Measurements from ENCODE around the gene CROT. TPM values are rescaled to one million over a fixed set of nuclear protein-coding genes. Genes with fewer than 3 reads are reported as not detected.
A peak's percentile ranks its signal among the peaks of the same experiment; 100 is the strongest.

Gene CROT
- total RNA-seq, 4 donors from 2014 or later: 3.6 to 16.3 (median 7.9) TPM

DNA sequence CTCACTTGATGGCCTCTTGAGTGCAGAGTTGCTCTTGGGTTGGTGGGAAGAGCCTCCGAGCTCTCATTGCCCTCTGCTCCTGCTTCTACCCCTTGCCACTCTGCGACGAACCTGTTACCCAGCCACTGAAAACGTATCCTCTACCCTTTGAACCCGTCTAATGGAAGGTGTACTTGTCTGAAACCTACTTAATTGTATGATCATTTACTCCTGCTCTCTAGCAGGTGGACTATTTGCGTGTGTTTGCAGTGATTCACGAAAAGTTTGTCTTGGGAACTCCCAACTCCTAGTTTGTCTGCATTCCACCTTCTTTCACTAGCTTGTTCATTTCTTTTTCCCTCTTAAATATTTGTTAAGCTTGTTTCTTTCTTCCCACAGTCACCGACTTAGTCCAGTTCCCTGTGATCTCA, 503 bp downstream of the CROT start:
- H3K4me3 ChIP-seq: peak overlapping the region; percentile 69 to 83 (median 76)
- DNase-seq: no peak
- intact Hi-C loops (cut with DNase I; ENCODE audit: low total_unique reads) (loop anchor here (1.0 to 5.0 kb wide), 2 partner anchors 70 to 194 kb away; partner anchors contain the start of gene DMTF1), in situ Hi-C loops (cut with MboI; ENCODE audit: low sequenced_read_pairs in 4 of 4) (no loop called here)
- TF ChIP-seq POLR2A (IDR thresholded peaks at IDR 0.05) (no peak), CTCF (IDR thresholded peaks at IDR 0.05 in 4 of 5, conservative IDR thresholded peaks at IDR 0.05 in 1 of 5) (no peak)
- H3K27ac ChIP-seq: peak overlapping the region; percentile 73 to 83 (median 81)
- peak; percentile 25 to 29 for ATAC-seq
- peaks cover 6 to 19% of the 10 kb centered on the region in 2 donors for H3K4me1 ChIP-seq
- no peaks in the 10 kb centered on the region for H3K27me3 ChIP-seq
- H3K36me3 ChIP-seq: peaks cover 0 to 17% of the 10 kb centered on the region in 2 donors
- no peaks in the 10 kb centered on the region for H3K9me3 ChIP-seq

DNA sequence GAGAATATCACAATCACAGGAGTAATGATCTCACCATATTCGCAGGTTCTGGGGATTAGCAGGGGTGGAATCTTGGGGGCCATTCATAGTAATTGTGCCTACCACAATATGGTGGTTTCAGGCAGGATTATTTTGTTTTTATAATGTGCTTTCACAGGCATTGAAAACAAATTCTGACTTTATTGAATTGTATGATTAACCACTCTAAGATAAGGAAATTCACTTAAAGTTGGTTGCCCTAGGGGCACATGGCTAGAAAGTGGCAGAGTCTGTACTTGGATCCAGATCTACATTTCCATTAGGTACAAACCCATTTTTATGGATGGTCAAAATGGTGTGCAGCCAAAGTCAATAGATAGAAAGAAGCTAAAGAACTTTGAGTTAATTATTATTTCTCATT, 1.7 kb downstream of the CROT start:
- peaks cover 6 to 19% of the 10 kb centered on the region in 2 donors for H3K4me1 ChIP-seq
- no peak overlapping the region for H3K27ac ChIP-seq
- ATAC-seq (no peak), DNase-seq (no peak)
- no peak overlapping the region for H3K4me3 ChIP-seq
- no peaks in the 10 kb centered on the region for H3K9me3 ChIP-seq
- in situ Hi-C loops (cut with MboI; ENCODE audit: low sequenced_read_pairs in 4 of 4): no loop called here
- peaks cover 0 to 12% of the 10 kb centered on the region in 2 donors for H3K36me3 ChIP-seq
- TF ChIP-seq POLR2A (IDR thresholded peaks at IDR 0.05) (no peak), CTCF (IDR thresholded peaks at IDR 0.05 in 4 of 5, conservative IDR thresholded peaks at IDR 0.05 in 1 of 5) (no peak)
- H3K27me3 ChIP-seq: no peaks in the 10 kb centered on the region
- intact Hi-C loops (cut with DNase I; ENCODE audit: low total_unique reads): loop anchor here (5.0 kb wide), 1 partner anchor 195 kb away; the partner anchor contains the start of gene DMTF1

- in situ Hi-C loops (cut with MboI; ENCODE audit: low sequenced_read_pairs in 4 of 4): no loop called here
- Histone ChIP-seq H3K4me3 (no peak overlapping the region), H3K4me1 (peaks cover 6 to 19% of the 10 kb centered on the region in 2 donors), H3K36me3 (peaks cover 0 to 12% of the 10 kb centered on the region in 2 donors), H3K27ac (no peak overlapping the region), H3K9me3 (no peaks in the 10 kb centered on the region), H3K27me3 (no peaks in the 10 kb centered on the region)
- intact Hi-C loops (cut with DNase I; ENCODE audit: low total_unique reads): loop anchor here (5.0 kb wide), 1 partner anchor 195 kb away; the partner anchor contains the start of gene DMTF1
- DNase-seq (no peak), ATAC-seq (no peak)
- no peak for TF ChIP-seq CTCF (IDR thresholded peaks at IDR 0.05 in 4 of 5, conservative IDR thresholded peaks at IDR 0.05 in 1 of 5)
- TF ChIP-seq POLR2A (IDR thresholded peaks at IDR 0.05): no peak
Observed at GRCh38 chr7:87347664-87348063, 2.2 kb downstream of the CROT start.

GRCh38 chr7:87354749-87355148, 9.3 kb downstream of the CROT start:
- Histone ChIP-seq H3K27ac (no peak overlapping the region), H3K27me3 (no peaks in the 10 kb centered on the region), H3K4me3 (no peak overlapping the region), H3K36me3 (peaks cover 0 to 7% of the 10 kb centered on the region in 2 donors), H3K9me3 (no peaks in the 10 kb centered on the region), H3K4me1 (peaks cover 4% of the 10 kb centered on the region in 2 donors)
- TF ChIP-seq CTCF (IDR thresholded peaks at IDR 0.05 in 4 of 5, conservative IDR thresholded peaks at IDR 0.05 in 1 of 5): no peak
- no peak for TF ChIP-seq POLR2A (IDR thresholded peaks at IDR 0.05)
- no peak for ATAC-seq
- in situ Hi-C loops (cut with MboI; ENCODE audit: low sequenced_read_pairs in 4 of 4): no loop called here
- intact Hi-C loops (cut with DNase I; ENCODE audit: low total_unique reads): no loop called here
- no peak for DNase-seq

DNA sequence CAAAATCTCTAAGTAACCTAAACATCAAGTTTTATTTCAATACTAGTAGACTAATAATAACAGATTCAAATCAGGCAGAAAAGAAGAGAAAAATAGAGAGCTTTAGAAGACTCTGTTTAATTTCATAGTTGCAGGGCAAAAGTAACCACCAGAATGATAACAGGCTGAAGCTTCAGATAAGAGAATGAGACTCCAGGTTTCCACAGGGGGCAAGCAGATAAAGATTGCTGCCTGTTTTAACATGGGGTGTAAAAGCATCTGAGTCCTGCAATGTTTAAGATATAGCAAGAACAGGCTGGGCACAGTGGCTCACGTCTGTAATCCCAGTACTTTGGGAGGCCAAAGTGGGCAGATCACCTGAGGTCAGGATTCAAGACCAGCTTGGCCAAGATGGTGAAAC, 11.0 kb downstream of the CROT start:
- TF ChIP-seq POLR2A (IDR thresholded peaks at IDR 0.05): no peak
- ATAC-seq (no peak), DNase-seq (no peak)
- Histone ChIP-seq H3K36me3 (peaks cover 0 to 8% of the 10 kb centered on the region in 2 donors), H3K4me1 (peaks cover 6 to 9% of the 10 kb centered on the region in 2 donors), H3K9me3 (no peaks in the 10 kb centered on the region), H3K27ac (no peak overlapping the region), H3K27me3 (no peaks in the 10 kb centered on the region), H3K4me3 (no peak overlapping the region)
- intact Hi-C loops (cut with DNase I; ENCODE audit: low total_unique reads) (no loop called here), in situ Hi-C loops (cut with MboI; ENCODE audit: low sequenced_read_pairs in 4 of 4) (no loop called here)
